Common myeloid progenitor, CD34-positive (primary cell): ENCODE measurements around the gene KLHL6.

Source experiments
- CTCF ChIA-PET: fragments of 350-600 bp; sonication (Branson Sonifier 250); formaldehyde crosslinking; loops from one replicate; lab custom pipeline; 2021; ENCODE audit warnings: antibody characterized with exemption; lab: Charles Lee
- POLR2A ChIA-PET: fragments of 350-600 bp; sonication (Branson Sonifier 250); formaldehyde crosslinking; loops from one replicate; lab custom pipeline; 2021; ENCODE audit warnings: antibody characterized with exemption; lab: Charles Lee
- DNase-seq, 3 donors: peaks; one replicate each; pipeline versions ENCODE4 v3.0.0 to v3.0.0-alpha.2; 2013
- H3K27ac ChIP-seq, 2 experiments: 1 replicate in 1 of 2; 2 replicates in 1 of 2; pipeline ENCODE4 v1.7.0; 2013; ENCODE audit warnings: inconsistent platforms in 2 of 2, low read length in 2 of 2, mild to moderate bottlenecking in 2 of 2, low read depth in 1 of 2, moderate library complexity in 1 of 2; ENCODE audit not compliant: severe bottlenecking in 2 of 2, insufficient read depth in 1 of 2, poor library complexity in 1 of 2
- H3K27me3 ChIP-seq, 5 experiments: replicated peaks in 2 of 5; 1 replicate in 3 of 5; 2 replicates in 2 of 5; pipeline versions ENCODE4 v1.6.1 to v1.7.0; 2013; ENCODE audit warnings: low read length in 4 of 5, mild to moderate bottlenecking in 2 of 5, moderate library complexity in 2 of 5, inconsistent platforms in 1 of 5; ENCODE audit not compliant: insufficient read depth in 5 of 5, control insufficient read depth in 4 of 5
- H3K36me3 ChIP-seq, 4 experiments: 1 replicate in 2 of 4; 2 replicates in 2 of 4; pipeline versions ENCODE4 v1.6.1 to v1.7.0; 2013; ENCODE audit warnings: low read length in 3 of 4, control low read depth in 1 of 4, mild to moderate bottlenecking in 1 of 4; ENCODE audit not compliant: control insufficient read depth in 4 of 4, insufficient read depth in 4 of 4
- H3K4me1 ChIP-seq, 4 experiments: 1 replicate in 3 of 4; 2 replicates in 1 of 4; pipeline versions ENCODE4 v1.6.1 to v1.7.1; 2013; ENCODE audit warnings: low read length in 3 of 4, mild to moderate bottlenecking in 3 of 4, control low read depth in 1 of 4, inconsistent platforms in 1 of 4, moderate library complexity in 1 of 4; ENCODE audit not compliant: control insufficient read depth in 4 of 4, insufficient read depth in 4 of 4; ENCODE audit errors: control extremely low read depth in 1 of 4
- H3K4me3 ChIP-seq, 7 experiments: 1 replicate in 4 of 7; 2 replicates in 3 of 7; pipeline versions ENCODE4 v1.5.1 to v1.7.0; 2013; ENCODE audit warnings: mild to moderate bottlenecking in 7 of 7, low read length in 6 of 7, moderate library complexity in 6 of 7, inconsistent platforms in 2 of 7, low read depth in 2 of 7, control low read depth in 1 of 7; ENCODE audit not compliant: insufficient read depth in 4 of 7, control insufficient read depth in 1 of 7; ENCODE audit errors: extremely low read depth in 1 of 7
- H3K9me3 ChIP-seq, 5 experiments: 1 replicate in 4 of 5; 2 replicates in 1 of 5; pipeline versions ENCODE4 v1.6.1 to v1.7.1; 2013; ENCODE audit warnings: low read length in 4 of 5, mild to moderate bottlenecking in 2 of 5, inconsistent platforms in 1 of 5, low read depth in 1 of 5, moderate library complexity in 1 of 5; ENCODE audit not compliant: control insufficient read depth in 4 of 5, insufficient read depth in 2 of 5; ENCODE audit errors: control extremely low read depth in 1 of 5
- WGBS: methylation state at CpG from one replicate; pipeline ENCODE4 v1.1.5; 2013; ENCODE audit not compliant: insufficient coverage; 5-methylcytosine and 5-hydroxymethylcytosine counted together

The KLHL6 gene

GRCh38 chr3:183586477-183586876 is 31.0 kb upstream of the KLHL6 start:
- Histone ChIP-seq H3K27ac (no peak overlapping the region), H3K9me3 (no peaks in the 10 kb centered on the region), H3K4me3 (no peak overlapping the region), H3K36me3 (no peaks in the 10 kb centered on the region), H3K27me3 (no peaks in the 10 kb centered on the region), H3K4me1 (peaks cover 16 to 36% (median 30%) of the 10 kb centered on the region in 4 experiments)
- CTCF ChIA-PET, result interaction anchor here (0.9 kb wide), 1 partner anchor 32 kb away, joined by 3 read pairs; no protein-coding TSS in a partner anchor
- no peak for DNase-seq
- POLR2A ChIA-PET, result interaction anchor here (0.5 kb wide), 1 partner anchor 146 kb away, joined by 12 read pairs; no protein-coding TSS in a partner anchor
- WGBS, result 80% methylated on average over 1 of the region's 5 CpGs

DNA sequence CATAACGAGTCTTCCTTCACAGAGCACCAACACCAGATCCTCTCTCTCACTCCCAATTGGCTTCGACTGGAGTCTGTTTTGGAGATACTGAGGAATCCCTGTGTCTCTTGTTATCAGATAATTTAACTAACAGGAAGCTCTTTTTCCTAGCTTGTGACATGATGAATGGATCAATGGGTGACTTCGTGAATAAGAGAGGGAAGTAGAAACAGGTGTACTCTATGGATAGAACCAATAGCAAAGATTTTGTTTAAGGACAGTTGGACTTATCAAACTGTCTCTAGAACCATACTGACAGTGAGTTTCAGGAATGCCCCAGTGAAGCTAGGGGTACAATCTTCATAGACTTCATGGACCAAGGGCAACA is 29.4 kb upstream of the KLHL6 start:
- no peaks in the 10 kb centered on the region for H3K36me3 ChIP-seq
- H3K9me3 ChIP-seq, result no peaks in the 10 kb centered on the region
- ChIA-PET POLR2A (interaction anchor here (1.0 kb wide), 1 partner anchor 32 kb away, joined by 5 read pairs; no protein-coding TSS in a partner anchor), CTCF (interaction anchor here (0.9 to 1.9 kb wide), 6 partner anchors 13 to 67 kb away, joined by 3 to 5 read pairs (median 4); no protein-coding TSS in a partner anchor)
- no peak overlapping the region for H3K4me3 ChIP-seq
- H3K27me3 ChIP-seq, result no peaks in the 10 kb centered on the region
- no peak overlapping the region for H3K27ac ChIP-seq
- DNase-seq, result peak in 1 of 3 donors; percentile 33
- peaks cover 16 to 35% (median 30%) of the 10 kb centered on the region in 4 experiments for H3K4me1 ChIP-seq
- WGBS, result no CpG with 5 or more reads among the region's 3 CpGs

- ChIA-PET POLR2A (interaction anchor here (1.0 kb wide), 1 partner anchor 32 kb away, joined by 5 read pairs; no protein-coding TSS in a partner anchor), CTCF (interaction anchor here (0.9 to 1.9 kb wide), 6 partner anchors 12 to 67 kb away, joined by 3 to 5 read pairs (median 4); no protein-coding TSS in a partner anchor)
- Histone ChIP-seq H3K4me3 (no peak overlapping the region), H3K4me1 (peaks cover 16 to 35% (median 30%) of the 10 kb centered on the region in 4 experiments), H3K36me3 (no peaks in the 10 kb centered on the region), H3K27me3 (no peaks in the 10 kb centered on the region), H3K9me3 (no peaks in the 10 kb centered on the region), H3K27ac (no peak overlapping the region)
- DNase-seq, result peak in 2 of 3 donors; percentile 30 to 52
- WGBS, result 96% methylated on average over 7 of the region's 7 CpGs
Measured at GRCh38 chr3:183584246-183584913, 28.9 kb upstream of the KLHL6 start.

DNA sequence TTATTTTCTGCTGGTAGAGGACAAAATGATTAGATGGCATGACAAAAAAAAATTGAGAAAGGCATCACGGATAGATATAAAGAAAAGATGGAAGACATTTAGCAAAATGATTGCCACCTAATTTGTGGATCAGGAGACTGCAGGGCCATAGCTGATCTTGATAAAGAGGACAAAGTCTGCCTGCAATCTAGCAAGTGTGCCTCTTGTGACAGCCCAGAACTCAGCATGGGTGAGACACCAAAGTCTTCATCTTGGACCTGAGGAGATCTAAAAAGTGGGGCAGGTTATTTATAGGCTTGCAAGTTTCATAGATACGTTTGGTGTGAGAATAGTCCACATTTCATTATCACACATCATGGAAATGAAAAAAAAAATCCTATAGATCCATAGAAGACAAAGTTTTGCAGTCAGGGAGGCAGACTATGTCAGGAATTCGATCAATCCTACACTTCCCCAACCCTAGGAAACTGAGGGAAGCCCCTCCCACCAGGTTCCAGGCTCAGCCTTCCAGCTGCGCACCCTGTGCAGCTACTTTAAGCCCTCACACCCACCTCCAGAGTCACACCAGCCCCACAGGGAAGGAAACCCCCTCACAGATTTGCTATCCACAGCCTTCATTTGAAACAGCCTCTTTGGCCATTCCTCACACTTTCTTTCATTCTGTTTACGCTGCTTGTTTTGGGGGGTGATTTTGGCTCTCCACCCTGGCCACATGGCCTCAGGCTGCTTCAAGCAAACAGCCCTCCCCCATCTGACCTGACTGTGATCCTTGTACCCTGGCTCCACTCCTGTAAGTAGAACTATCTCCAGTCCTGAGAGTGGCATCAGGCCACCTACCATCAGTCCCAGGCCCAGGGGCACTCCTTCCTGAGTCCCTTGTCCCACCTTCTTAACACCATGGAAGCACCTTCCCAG is 28.1 kb upstream of the KLHL6 start:
- POLR2A ChIA-PET, result no interaction called here
- no peak overlapping the region for H3K27ac ChIP-seq
- DNase-seq, result no peak

GRCh38 chr3:183582161-183582560 is 26.7 kb upstream of the KLHL6 start:
- Histone ChIP-seq H3K4me1 (peaks cover 14 to 26% (median 24%) of the 10 kb centered on the region in 4 experiments), H3K27me3 (no peaks in the 10 kb centered on the region), H3K4me3 (no peak overlapping the region), H3K27ac (no peak overlapping the region), H3K9me3 (no peaks in the 10 kb centered on the region), H3K36me3 (no peaks in the 10 kb centered on the region)
- DNase-seq, result no peak
- CTCF ChIA-PET, result interaction anchor here (1.9 to 3.1 kb wide), 2 partner anchors 10 to 12 kb away, joined by 4 to 15 read pairs; no protein-coding TSS in a partner anchor
- no CpG with 5 or more reads among the region's 1 CpG for WGBS
- POLR2A ChIA-PET, result no interaction called here

More for the DNA sequence above, 28.1 kb upstream of the KLHL6 start:
- Histone ChIP-seq H3K36me3 (no peaks in the 10 kb centered on the region), H3K4me3 (no peak overlapping the region), H3K4me1 (peaks cover 16 to 35% (median 30%) of the 10 kb centered on the region in 4 experiments), H3K9me3 (no peaks in the 10 kb centered on the region), H3K27me3 (no peaks in the 10 kb centered on the region)
- WGBS, result 96% methylated on average over 4 of the region's 5 CpGs
- CTCF ChIA-PET, result interaction anchor here (0.6 to 1.9 kb wide), 4 partner anchors 10 to 24 kb away, joined by 3 to 5 read pairs (median 4); no protein-coding TSS in a partner anchor

GRCh38 chr3:183581496-183582155 is 26.1 kb upstream of the KLHL6 start:
- 100% methylated on average over 1 of the region's 3 CpGs for WGBS
- H3K4me3 ChIP-seq, result no peak overlapping the region
- peaks cover 15 to 23% (median 21%) of the 10 kb centered on the region in 4 experiments for H3K4me1 ChIP-seq
- CTCF ChIA-PET, result interaction anchor here (1.0 to 3.1 kb wide), 3 partner anchors 10 to 21 kb away, joined by 3 to 15 read pairs (median 4); no protein-coding TSS in a partner anchor
- H3K9me3 ChIP-seq, result no peaks in the 10 kb centered on the region
- no peaks in the 10 kb centered on the region for H3K36me3 ChIP-seq
- no peak for DNase-seq
- POLR2A ChIA-PET, result no interaction called here
- no peak overlapping the region for H3K27ac ChIP-seq
- no peaks in the 10 kb centered on the region for H3K27me3 ChIP-seq
